HG03575 (cell line): Measurements from ENCODE around the gene TNRC18.

ENCODE experiments used
- ATAC-seq: cut with Tn5 transposase; IDR thresholded peaks from one replicate; pipeline ENCODE4 v1.9.1; 2021; ENCODE audit not compliant: unreplicated experiment, insufficient number of reproducible peaks, low FRiP score; ENCODE audit errors: extremely low read depth

TNRC18 gene

DNA sequence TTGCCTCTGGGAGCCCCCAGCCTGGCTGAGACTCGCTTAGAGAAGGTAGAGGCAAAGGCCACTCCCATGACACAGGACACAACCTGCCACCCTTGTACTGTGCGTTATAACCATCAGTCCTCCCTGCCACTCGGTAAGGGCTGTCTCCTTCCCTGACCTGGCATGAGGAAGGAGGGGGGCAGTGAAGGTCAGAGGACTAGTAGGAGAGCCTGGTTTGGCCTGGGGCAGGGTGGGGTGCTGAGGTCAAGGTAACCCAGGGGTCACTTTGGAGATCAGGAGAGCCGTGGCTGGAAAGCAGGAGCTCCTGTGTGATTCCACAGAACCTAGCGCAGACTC is 6.9 kb upstream of the TNRC18 start:
- ATAC-seq: no peak

DNA sequence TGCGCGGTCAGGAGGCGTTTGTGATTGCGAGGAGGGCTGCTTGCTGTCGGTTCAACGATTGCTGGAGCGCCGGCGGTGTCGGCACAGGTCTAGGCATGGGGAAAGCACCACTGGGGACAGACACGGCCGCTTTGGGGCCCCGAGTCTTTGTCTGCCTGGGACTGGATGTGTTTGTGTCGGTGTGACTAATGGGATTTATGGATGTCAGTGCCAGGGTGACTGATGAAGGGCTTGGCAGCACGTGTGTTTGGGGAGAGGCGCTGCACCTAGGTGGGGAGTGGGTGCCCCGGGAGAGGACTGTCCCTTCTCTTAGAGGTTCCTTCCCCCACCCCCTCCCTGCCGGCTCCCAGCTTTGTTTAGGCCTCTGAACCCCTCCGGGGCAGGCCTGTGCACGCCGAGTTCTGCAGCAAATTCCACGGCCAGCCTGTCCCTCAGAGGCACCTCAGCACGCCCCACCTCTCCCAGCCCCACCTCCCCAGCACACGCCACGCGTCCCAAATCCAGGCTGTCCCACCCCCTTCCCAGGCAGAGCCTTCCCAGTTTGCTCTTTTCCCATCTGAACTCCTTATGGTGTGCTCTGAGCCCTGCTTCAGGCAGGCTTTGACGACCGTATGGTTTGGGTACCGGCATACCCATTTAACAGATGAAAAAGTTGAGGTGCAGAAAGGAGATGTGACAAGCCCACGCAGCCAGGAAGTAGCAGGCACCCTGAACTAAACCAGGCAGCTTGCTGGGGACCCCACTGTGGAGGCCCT is 6.4 kb upstream of the TNRC18 start:
- no peak for ATAC-seq

DNA sequence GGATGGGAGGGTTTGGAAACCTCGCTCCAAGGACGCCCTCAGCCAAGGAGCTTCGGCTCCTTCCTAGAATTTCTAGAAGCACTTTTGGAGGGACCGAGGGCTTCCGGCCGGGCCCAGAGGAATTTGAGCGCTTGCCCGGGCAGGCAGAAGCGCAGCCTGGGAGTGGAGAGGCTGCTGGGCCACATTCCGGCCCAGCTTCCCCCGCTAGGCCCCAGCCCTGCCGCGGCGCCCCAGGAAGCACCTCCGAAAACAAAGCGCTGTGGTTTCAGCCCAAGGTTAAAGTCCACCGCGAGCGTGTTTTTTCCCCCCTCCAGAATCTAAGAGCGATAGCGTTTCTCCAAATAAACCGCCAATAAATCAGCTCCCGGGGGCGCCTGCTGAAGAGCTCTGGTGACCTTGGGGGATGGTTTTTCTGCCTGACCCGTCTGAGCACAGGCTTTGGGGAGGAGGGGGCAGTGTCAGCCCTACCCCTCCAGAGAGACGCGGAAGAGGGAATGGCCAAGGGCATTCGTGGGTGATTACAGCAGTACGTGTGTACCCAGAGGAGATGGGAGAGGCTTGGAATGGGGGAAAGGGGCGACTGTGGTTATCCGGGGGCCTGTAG is 5.7 kb upstream of the TNRC18 start:
- ATAC-seq: no peak

DNA sequence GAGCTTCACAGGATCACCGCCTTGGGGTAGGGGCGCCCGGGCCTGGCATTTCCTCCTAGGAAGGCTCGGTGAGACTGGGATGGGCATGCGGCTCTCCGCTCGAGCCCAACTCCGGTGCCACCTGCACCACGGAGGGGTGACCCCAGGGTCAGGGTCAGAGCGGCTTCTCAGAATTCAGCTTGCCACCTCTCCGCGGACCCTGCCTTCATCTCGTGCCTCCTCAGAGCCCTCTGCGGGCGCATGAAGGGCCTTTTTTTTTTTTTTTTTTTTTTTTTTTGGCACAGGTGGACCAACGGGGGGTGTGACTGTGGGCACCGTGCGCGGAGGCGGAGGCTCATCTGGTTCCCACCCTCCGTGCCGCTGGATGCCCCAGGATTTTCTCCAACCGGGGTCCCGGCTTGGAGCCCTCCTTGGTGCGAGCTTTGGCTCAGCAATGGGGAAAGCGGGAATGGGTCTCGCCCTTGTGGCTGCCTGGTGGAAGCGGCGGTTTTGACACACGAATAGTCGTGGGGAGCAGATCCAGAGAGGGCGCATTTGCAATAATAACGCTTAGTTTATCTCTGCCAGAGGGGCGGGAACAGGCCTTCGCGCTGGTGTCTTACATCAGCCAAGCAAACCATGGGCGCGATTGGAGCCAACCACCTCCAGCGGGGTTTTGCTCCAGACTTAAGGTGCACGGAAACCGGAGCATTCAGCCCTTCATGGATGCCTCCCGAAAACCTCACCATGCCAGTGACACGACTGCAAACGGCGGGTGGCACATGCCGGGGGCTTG is 5.0 kb upstream of the TNRC18 start:
- ATAC-seq: no peak

DNA sequence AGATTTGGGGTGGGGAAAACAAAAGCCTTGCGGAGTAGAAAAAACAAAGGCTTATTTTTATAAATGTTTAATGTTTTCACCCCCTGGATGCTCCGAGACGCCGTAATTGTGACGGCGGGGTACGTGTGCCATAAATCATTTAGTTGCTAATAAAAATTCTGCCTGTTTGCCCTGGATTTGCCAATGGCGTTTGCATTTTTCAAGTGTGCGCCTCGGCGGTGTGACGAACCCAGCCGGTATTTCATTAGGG is 2.5 kb upstream of the TNRC18 start:
- ATAC-seq: no peak

DNA sequence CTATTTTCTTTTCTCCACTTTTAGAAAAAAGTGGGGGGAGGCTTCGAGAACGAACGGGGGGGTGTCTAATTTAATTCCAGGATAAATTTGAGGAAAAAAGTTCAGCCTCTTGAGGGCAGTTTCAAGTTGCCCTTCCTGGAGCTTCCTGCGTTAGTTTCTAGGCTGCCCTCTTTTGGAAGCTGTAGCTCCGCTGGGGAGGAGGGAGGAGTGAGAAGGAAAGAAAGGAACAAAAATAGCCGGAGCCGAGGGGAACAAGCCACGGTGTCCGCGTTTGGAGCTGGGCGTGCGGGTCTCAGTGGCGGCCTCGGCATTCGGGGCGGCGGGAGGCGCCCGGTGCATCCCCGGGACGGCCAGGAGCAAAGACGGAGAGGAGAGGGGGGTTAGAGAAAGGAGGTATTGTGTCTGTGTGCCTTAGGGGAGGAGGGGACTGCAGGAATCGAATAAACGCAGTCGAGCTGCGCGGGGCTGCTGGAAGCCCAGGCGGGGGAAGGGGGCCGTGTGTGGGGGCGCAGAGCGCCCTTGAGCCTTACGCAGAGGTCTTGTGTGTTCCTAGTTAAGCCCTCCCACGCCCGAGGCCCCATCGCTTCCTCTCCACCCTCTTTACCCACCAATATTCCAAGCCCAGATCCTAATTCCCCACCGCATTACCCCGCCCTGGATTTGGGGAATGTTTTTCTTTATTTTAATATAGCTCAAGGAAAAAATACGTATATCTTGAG is 2.0 kb upstream of the TNRC18 start:
- no peak for ATAC-seq

DNA sequence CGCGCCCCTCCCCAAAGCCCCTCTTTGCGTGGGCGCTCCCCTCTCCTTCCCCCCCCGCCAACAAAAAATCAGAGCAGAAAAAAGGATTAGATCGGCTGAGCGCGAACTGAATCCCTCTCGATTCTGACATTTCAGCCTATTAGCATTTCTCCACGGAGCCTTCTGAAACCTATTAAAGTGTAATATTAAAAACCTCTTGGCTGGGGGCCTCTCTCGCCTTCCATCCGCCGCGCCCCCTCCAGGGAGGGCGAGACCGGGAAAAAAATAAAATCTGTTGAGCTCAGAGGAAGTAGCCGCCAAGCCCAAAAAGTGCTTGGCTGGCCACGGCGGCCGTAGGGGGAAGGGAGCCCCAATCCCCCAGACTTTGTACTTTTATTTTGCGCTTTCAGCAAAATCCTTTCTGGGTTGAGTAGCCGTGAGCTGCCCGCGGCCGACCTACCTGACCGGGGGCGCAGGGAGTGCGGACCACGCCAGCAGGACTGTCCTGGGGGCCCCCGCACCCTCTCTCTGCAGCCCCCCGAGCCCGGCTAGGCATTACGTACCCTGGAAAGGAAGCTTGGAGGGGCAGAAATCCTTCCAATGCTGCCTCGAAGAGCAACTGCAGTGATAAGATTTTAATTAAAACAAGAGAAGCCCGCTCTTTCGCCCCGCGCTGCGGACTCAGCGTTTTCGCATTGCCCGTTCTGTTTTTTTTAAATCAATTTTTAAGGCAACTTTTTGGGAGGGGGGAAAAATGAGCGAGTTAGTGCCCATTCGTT is 1.3 kb upstream of the TNRC18 start:
- ATAC-seq: no peak

DNA sequence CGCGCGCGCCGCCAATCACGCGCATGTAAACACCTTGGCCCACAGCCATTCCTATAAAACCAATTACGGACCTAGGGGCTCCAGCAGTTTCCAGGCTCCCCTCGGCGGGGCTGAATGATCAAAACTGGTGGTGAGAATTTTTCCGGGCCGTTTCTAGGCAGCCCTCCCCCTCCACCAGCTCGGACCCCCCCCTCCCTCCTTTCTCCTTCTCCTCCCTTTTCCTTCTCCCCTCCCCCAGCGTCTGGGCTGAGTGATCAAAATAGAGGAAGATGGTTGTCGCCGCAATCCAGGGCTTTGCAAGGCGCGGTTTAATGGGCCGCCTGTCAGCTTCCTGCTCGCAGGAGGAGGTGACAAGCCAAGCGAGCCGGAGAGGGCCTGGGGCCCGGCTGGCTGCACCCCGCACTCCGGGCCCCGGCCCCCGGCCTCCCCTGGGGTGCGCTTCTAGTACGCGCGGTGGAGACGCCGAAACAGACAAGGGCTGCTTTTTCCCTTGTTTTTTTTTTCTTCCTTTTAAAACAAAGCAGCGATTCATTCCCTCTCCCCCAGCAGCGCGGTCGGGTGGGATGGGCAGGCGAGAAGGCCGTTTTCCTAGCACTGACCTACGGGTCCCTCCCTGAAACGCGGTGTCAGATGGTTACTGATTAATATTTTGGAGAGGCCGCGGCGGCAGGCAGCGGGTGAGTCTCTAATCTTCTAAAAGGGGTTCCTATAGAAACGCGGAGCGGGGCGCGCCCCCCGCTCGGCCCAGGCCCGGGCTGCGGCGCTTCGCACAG is 528 bp upstream of the TNRC18 start:
- ATAC-seq: no peak

DNA sequence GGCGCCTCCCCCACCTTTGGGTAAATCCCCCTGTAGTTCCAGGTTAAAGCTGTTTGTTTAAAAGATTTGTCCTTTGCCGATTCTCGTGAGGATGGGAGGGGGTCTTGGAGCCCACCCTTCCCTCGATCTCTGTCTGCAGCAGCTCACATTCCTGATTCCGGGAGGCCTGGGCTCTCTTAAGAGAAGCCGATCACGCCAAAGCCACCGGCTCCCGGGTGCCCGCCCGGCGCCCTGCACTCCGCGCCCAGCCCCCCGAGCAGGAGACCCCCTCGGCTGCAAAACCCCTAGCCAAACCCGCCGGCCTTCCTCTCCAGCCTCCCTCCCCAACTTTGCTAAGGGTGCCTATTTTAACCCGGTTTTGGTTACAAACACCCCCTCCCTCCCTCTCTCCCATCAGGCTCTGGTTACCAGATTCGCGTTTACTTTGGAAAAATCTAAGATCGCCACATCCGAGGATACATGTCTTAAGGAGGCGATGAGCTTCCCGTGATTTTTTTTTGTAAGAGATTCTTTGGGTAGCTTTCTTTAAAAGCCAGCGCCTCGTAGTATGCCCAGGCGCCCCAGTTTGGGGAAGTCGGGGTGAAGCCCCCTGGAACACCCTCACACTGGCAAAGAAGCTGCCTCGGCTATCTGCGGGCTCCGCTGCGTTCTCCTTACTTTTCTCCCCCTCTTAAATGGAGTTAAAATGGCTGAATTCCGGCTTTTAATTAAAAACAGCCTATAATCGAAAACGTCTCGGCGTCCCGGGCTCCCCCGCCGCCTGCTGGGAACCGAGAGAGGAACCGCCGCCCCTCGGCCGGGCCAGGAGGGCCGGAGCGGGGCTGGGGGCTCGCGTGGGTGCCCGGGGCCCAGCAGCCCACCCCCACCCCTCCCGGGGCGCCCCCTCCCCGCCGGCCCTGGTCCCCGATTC is 983 bp downstream of the TNRC18 start:
- no peak for ATAC-seq

DNA sequence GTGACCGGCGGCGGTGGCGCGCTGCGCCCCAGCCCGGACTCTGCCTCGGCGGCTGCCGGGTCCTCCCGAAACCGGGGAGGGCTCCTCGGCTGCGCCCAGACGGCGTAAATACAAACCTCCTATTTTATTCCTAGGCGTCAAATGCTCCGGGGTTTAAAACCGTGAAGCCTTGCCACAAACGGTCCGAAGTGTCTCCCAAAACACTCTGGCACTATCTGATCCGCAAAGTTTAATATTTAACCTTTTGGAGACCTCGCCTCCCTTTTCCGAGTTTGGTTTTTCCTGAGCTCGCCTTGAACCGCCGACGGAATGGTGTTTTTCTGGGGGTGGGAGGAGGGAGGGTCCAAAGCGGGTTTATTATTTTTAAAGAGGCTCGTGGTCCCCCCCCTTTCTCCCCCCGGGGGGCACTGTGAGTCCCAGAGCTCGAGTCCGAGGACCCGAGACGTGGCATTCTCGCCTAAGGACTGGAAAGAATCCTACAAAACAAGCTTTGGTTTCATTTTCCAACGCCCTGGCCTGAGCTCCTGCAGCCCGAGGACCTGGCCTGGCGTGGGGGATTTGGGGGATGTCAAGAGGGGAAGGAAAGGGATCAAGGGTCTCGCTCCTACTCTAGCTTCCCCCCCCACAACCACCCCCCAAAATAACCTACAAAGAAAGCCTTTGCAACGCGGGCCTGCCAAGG is 1.8 kb downstream of the TNRC18 start:
- ATAC-seq: no peak

DNA sequence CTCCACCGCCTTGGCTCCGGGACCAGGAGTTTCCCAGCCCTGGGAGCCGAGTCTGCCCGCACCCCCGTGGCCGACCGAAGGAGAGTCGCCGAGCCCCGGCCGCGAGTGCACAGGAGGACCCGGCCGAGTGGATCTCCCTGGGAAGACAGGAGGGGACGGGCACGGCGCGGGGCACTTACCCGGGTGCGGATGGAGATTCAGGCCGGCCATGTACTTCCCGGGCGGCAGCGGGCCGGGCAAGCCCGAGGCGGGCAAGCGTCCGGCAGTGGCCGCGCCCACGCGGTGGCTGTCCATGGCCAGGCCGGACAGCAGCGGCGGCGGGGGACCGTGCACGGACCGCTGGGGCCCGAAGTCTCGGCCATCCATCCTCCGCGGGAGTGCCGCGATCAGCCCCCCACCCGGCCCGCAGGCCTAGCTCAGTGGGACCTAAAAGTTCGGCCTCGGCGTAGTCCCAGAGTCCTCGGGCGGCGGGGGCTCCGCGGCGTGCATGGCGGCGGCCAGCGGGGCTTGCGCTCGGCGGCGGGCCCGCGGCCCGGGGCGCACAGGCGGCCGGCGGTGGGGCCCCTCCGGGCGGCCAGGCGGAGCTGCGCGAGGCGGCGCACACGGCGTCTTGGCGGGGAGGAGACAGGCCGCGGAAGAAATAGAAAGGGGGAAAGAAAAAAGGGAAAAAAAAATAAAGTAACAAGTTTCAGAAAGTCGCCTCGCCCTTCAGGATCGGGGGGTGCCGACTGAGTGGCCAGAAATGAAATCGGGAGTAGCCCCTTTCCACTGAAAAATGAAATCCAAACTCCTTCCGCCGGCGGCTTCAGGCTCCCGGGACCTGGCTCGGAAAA is 2.5 kb downstream of the TNRC18 start:
- ATAC-seq: no peak

DNA sequence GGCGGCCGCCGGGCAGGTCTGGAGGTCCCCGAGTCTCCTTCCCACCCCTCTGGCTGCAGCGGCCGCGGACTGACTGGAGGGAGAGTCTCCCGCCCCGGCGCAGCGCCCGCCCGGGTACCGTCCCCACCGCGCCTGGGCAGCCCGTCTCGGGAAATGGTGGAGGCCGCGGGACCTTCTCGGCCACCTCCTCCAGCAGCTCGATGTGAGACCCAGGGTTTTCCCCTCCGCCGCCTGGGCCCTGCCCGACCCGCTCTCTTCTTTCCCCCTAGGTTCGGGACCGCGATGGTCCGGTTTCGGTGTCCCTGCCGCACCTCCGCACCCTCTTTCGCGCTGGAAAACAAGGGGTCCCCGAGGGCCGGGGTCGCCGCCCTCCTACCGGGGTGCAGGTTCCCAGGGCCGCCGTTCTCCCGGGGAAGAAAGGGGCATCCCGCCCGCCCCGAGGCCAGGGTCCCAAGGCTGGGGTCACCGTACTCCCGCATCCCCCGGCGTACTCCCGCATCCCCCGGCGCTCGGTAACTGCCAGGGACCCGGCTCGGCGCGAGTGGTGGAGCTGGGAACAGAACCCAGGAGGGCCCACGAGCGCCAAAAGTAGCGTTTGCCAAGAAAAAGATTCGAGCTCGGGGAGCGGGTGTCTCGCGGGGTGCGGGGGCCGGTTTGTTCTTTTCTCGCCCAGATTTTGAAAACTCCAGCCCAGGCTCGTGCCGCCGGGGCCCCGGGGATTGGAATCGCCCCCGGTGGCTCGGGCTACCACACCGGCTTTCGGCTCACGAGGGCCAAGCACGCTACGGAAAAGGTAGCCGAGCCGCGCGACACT is 3.4 kb downstream of the TNRC18 start:
- no peak for ATAC-seq

DNA sequence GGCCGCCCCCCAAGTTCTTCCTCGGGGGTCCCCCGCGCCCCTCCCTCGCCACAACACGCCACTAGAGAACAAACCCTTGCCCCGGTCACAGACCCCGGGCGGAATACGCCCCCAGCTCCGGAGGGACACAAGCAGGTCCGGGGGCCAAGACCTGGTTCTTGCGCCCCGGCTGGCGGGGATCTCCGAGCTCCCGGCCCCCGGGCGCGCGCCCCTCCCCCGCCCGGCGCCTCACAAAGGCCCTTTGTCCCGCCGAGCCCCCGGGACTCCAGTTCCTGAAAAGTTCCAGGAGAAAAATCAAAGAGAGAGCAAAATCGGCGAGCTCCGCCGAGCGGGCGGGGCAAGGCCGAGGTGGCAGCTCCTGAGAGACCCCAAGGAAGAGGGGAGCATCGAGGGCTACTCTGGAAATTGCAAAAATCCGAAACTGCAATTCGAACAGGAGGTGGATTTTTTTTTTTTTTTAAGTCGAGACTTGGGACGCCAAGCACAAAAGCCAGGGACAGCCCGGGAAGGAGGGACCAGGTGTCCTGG is 4.0 kb downstream of the TNRC18 start:
- no peak for ATAC-seq

DNA sequence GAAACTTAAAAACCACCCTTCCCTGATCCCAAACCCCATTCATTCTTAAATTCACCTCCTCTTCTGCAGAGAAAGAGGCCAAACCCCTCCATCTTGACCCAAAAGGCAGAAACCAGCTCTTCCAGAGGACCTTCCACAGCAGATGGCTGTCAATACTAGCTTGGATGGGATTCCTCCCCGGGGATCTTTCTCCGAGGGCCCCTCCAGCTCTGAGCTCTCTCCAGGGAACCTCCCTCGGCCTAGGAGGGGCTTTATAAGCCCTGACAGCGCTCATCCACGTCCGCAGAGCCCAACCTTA is 5.4 kb downstream of the TNRC18 start:
- ATAC-seq: no peak
